CD14-positive monocyte (primary cell): ENCODE results near the gene RNU2-63P. TPM values are rescaled to one million over a fixed set of nuclear protein-coding genes. Genes with fewer than 3 reads are reported as not detected.

Source experiments
- DNase-seq, 3 donors: peaks; one replicate each; pipeline ENCODE4 v3.0.0-alpha.2; 2011 to 2022
- H2AFZ ChIP-seq: 2 replicates; pipeline ENCODE4 v1.6.0; 2012; ENCODE audit warnings: mild to moderate bottlenecking, low read depth, low read length, inconsistent platforms; ENCODE audit not compliant: insufficient read depth, poor library complexity, severe bottlenecking
- H3K27ac ChIP-seq, 2 donors: 1 replicate in 1 of 2; 2 replicates in 1 of 2; pipeline ENCODE4 v1.5.1; 2012 to 2013; ENCODE audit warnings: low read length in 2 of 2, control low read depth in 1 of 2, inconsistent platforms in 1 of 2, low read depth in 1 of 2, mild to moderate bottlenecking in 1 of 2
- H3K27me3 ChIP-seq, 2 donors: one replicate each; pipeline versions ENCODE4 v1.6.0 to v1.6.1; 2011 to 2013; ENCODE audit warnings: low read length in 2 of 2; ENCODE audit not compliant: control insufficient read depth in 2 of 2, insufficient read depth in 2 of 2
- H3K36me3 ChIP-seq, 2 donors: replicated peaks in 1 of 2; 1 replicate in 1 of 2; 2 replicates in 1 of 2; pipeline versions ENCODE4 v1.5.1 to v1.6.1; 2012 to 2013; ENCODE audit warnings: low read length in 2 of 2, control low read depth in 1 of 2, inconsistent platforms in 1 of 2, mild to moderate bottlenecking in 1 of 2; ENCODE audit not compliant: insufficient read depth in 2 of 2, control insufficient read depth in 1 of 2
- H3K4me1 ChIP-seq, 2 donors: 1 replicate in 1 of 2; 2 replicates in 1 of 2; pipeline versions ENCODE4 v1.5.1 to v1.6.1; 2012 to 2013; ENCODE audit warnings: low read length in 2 of 2, control low read depth in 1 of 2, inconsistent platforms in 1 of 2, mild to moderate bottlenecking in 1 of 2, moderate library complexity in 1 of 2; ENCODE audit not compliant: insufficient read depth in 2 of 2, control insufficient read depth in 1 of 2
- H3K4me2 ChIP-seq: replicated peaks from 2 replicates; pipeline ENCODE3; 2012; ENCODE audit warnings: low read length, moderate library complexity, mild to moderate bottlenecking; ENCODE audit not compliant: poor library complexity, severe bottlenecking; ENCODE audit errors: extremely low read depth
- H3K4me3 ChIP-seq, 3 experiments: fragments of 200-600 bp in 1 of 3; sonication (generic) in 1 of 3; replicated peaks in 1 of 3; 1 replicate in 2 of 3; 2 replicates in 1 of 3; pipeline ENCODE4 v1.5.1; 2011 to 2013; ENCODE audit warnings: low read length in 3 of 3, mild to moderate bottlenecking in 3 of 3, control low read depth in 2 of 3, low read depth in 2 of 3, inconsistent platforms in 1 of 3, moderate library complexity in 1 of 3
- H3K79me2 ChIP-seq: 2 replicates; pipeline ENCODE4 v1.6.0; 2012; ENCODE audit warnings: mild to moderate bottlenecking, control low read depth, inconsistent platforms, low read length, moderate library complexity; ENCODE audit not compliant: insufficient read depth
- H3K9ac ChIP-seq: 2 replicates; pipeline ENCODE4 v1.6.0; 2017; ENCODE audit warnings: low read length, mild to moderate bottlenecking; ENCODE audit not compliant: insufficient read depth, poor library complexity, severe bottlenecking
- H3K9me3 ChIP-seq, 2 donors: replicated peaks in 1 of 2; 1 replicate in 1 of 2; 2 replicates in 1 of 2; pipeline versions ENCODE4 v1.5.1 to v1.6.1; 2012 to 2013; ENCODE audit warnings: low read length in 2 of 2, control low read depth in 1 of 2; ENCODE audit not compliant: control insufficient read depth in 1 of 2, insufficient read depth in 1 of 2
- H4K20me1 ChIP-seq: 2 replicates; pipeline ENCODE4 v1.6.0; 2012; ENCODE audit warnings: mild to moderate bottlenecking, low read length, control low read depth, moderate library complexity; ENCODE audit not compliant: insufficient read depth
- H3K27ac Mint-ChIP-seq, 7 donors: one replicate each; pipeline ENCODE4 v1.8.0; 2020; ENCODE audit warnings: mild to moderate bottlenecking in 7 of 7, mixed read lengths in 7 of 7, moderate library complexity in 6 of 7, inconsistent platforms in 2 of 7
- H3K27me3 Mint-ChIP-seq, 3 donors: one replicate each; pipeline ENCODE4 v1.8.0; 2021 to 2022; ENCODE audit warnings: low read depth in 3 of 3, mild to moderate bottlenecking in 3 of 3, mixed read lengths in 3 of 3, moderate library complexity in 3 of 3, inconsistent platforms in 1 of 3
- H3K36me3 Mint-ChIP-seq, 2 donors: one replicate each; pipeline ENCODE4 v1.8.0; 2020; ENCODE audit warnings: mixed read lengths in 2 of 2, inconsistent platforms in 1 of 2, mild to moderate bottlenecking in 1 of 2
- H3K4me1 Mint-ChIP-seq: one replicate; pipeline ENCODE4 v1.8.0; 2020; ENCODE audit warnings: mild to moderate bottlenecking, mixed read lengths
- H3K4me3 Mint-ChIP-seq, 2 donors: one replicate each; pipeline ENCODE4 v1.8.0; 2020; ENCODE audit warnings: mild to moderate bottlenecking in 2 of 2, mixed read lengths in 2 of 2, moderate library complexity in 1 of 2
- H3K9me3 Mint-ChIP-seq, 7 donors: one replicate each; pipeline ENCODE4 v1.8.0; 2020 to 2022; ENCODE audit warnings: mixed read lengths in 7 of 7, mild to moderate bottlenecking in 6 of 7, moderate library complexity in 6 of 7, inconsistent platforms in 2 of 7
- CTCF ChIP-seq: fragments of 200-600 bp; IDR thresholded peaks from one replicate; pipeline ENCODE4 v1.8.0; 2022; ENCODE audit warnings: antibody characterized with exemption, mild to moderate bottlenecking
- WGBS: methylation state at CpG from one replicate; pipeline ENCODE4 v1.1.5; 2013; ENCODE audit warnings: missing lambda C conversion rate; ENCODE audit not compliant: insufficient coverage; 5-methylcytosine and 5-hydroxymethylcytosine counted together
- intact Hi-C, 2 donors: fragments of 100-400 bp; cut with micrococcal nuclease; formaldehyde crosslinking; loops; one replicate each; pipeline versions ENCODE4 v1.15.0 to v1.15.1; 2023
- polyA plus RNA-seq, 3 donors: library from polyadenylated mRNA; depleted of rRNA in 1 of 3; unstranded in 2 of 3; stranded (reverse) in 1 of 3; fragments of 300-500 nt in 2 of 3; fragments of >200 nt in 1 of 3; fragmentation: Illumina TruSeq in 2 of 3; gene quantifications; 1 replicate in 2 of 3; 2 replicates in 1 of 3; pipeline ENCODE4 v1.2.3, GENCODE V29; 2012 to 2021

Gene RNU2-63P
- polyA plus RNA-seq, 3 donors, result 7.5 to 8.0 TPM; not detected in 1

- Mint-ChIP-seq H3K4me1 (peaks cover 39% of the 10 kb centered on the region), H3K27ac (no peak overlapping the region), H3K27me3 (peaks cover 0 to 1% (median 0%) of the 10 kb centered on the region in 3 donors), H3K9me3 (peaks cover 0 to 2% (median 0%) of the 10 kb centered on the region in 7 donors), H3K4me3 (no peak overlapping the region), H3K36me3 (peaks cover 2 to 3% of the 10 kb centered on the region in 2 donors)
- H3K4me2 ChIP-seq, result no peak overlapping the region
- no peak overlapping the region for H3K27ac ChIP-seq
- H3K9ac ChIP-seq, result no peak overlapping the region
- intact Hi-C loops, result loop anchor here in 1 of 2 donors (10.0 kb wide), 1 partner anchor 567 kb away; the partner anchor contains the start of gene EIF2AK3
- H2AFZ ChIP-seq, result peak overlapping the region; percentile 36
- no peak overlapping the region for H3K4me3 ChIP-seq
- no peaks in the 10 kb centered on the region for H3K9me3 ChIP-seq
- no peak for TF ChIP-seq CTCF
- no peaks in the 10 kb centered on the region for H3K36me3 ChIP-seq
- peaks cover 22 to 25% of the 10 kb centered on the region in 2 donors for H3K4me1 ChIP-seq
- peaks cover 24% of the 10 kb centered on the region for H3K79me2 ChIP-seq
- no peak for DNase-seq
- H3K27me3 ChIP-seq, result no peaks in the 10 kb centered on the region
- no peaks in the 10 kb centered on the region for H4K20me1 ChIP-seq
- 100% methylated on average over 4 of the region's 5 CpGs for WGBS
These were observed 41.8 kb upstream of the RNU2-63P start for GRCh38 chr2:88058191-88058590.

- H3K4me1 Mint-ChIP-seq, result peaks cover 42% of the 10 kb centered on the region
These were observed 41.1 kb upstream of the RNU2-63P start for GRCh38 chr2:88057437-88057844.

More at GRCh38 chr2:88057437-88057844, 41.1 kb upstream of the RNU2-63P start:
- Histone ChIP-seq H3K4me2 (no peak overlapping the region), H3K36me3 (peaks cover 0 to 4% of the 10 kb centered on the region in 2 donors), H3K27me3 (no peaks in the 10 kb centered on the region), H2AFZ (peak overlapping the region; percentile 38), H3K9me3 (no peaks in the 10 kb centered on the region), H3K9ac (no peak overlapping the region), H3K4me3 (no peak overlapping the region), H3K79me2 (peaks cover 31% of the 10 kb centered on the region), H3K27ac (no peak overlapping the region), H4K20me1 (peaks cover 2% of the 10 kb centered on the region), H3K4me1 (peaks cover 25 to 29% of the 10 kb centered on the region in 2 donors)
- no peak for TF ChIP-seq CTCF
- DNase-seq, result no peak
- no peaks in the 10 kb centered on the region for H3K9me3 Mint-ChIP-seq
- H3K27me3 Mint-ChIP-seq, result no peaks in the 10 kb centered on the region
- H3K4me3 Mint-ChIP-seq, result no peak overlapping the region
- intact Hi-C loops, result loop anchor here in 1 of 2 donors (10.0 kb wide), 1 partner anchor 567 kb away; the partner anchor contains the start of gene EIF2AK3
- H3K36me3 Mint-ChIP-seq, result peaks cover 4 to 7% of the 10 kb centered on the region in 2 donors
- H3K27ac Mint-ChIP-seq, result no peak overlapping the region
- 50% methylated on average over 2 of the region's 4 CpGs for WGBS
